Measurements from ENCODE around the gene MRPL49. TPM values are rescaled to one million over a fixed set of nuclear protein-coding genes. Genes with fewer than 3 reads are reported as not detected.
"Not testable (repeated sequence)": the region's sequence is repeated elsewhere in the genome, so short reads cannot be mapped to it uniquely, and the experiment has no call there.

The MRPL49 gene
- total RNA-seq, 6 experiments from 2014 or later = 53.2 to 59.7 (median 56.9) TPM

DNA sequence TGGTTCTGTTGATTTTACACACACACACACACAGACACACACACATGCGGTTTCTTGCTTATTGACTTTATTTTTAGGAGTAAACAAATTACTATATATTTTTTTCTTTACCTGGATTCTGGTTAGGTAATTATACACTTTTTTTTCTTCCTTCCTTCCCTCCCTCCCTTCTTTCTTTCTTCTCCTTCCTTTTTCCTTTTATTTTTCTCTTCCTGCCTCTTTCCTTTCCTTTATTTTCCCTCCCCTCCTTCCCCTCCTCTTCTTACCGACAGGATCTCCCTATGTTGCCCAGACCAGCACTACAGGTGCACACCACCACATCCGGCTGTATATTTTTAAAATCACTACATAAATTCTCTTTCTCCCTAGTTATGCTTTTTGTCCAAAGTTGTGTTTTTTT lies 44.8 kb downstream of the MRPL49 start:
- Mint-ChIP-seq H3K4me3 (no peak overlapping the region), H3K36me3 (ENCODE audit: low read depth) (no peaks in the 10 kb centered on the region), H3K27me3 (ENCODE audit: insufficient read depth) (peaks cover 7% of the 10 kb centered on the region), H3K27ac (no peak overlapping the region), H3K9me3 (no peaks in the 10 kb centered on the region), H3K4me1 (ENCODE audit: low read depth) (peaks cover 21% of the 10 kb centered on the region)
- TF ChIP-seq, protein P1, sequence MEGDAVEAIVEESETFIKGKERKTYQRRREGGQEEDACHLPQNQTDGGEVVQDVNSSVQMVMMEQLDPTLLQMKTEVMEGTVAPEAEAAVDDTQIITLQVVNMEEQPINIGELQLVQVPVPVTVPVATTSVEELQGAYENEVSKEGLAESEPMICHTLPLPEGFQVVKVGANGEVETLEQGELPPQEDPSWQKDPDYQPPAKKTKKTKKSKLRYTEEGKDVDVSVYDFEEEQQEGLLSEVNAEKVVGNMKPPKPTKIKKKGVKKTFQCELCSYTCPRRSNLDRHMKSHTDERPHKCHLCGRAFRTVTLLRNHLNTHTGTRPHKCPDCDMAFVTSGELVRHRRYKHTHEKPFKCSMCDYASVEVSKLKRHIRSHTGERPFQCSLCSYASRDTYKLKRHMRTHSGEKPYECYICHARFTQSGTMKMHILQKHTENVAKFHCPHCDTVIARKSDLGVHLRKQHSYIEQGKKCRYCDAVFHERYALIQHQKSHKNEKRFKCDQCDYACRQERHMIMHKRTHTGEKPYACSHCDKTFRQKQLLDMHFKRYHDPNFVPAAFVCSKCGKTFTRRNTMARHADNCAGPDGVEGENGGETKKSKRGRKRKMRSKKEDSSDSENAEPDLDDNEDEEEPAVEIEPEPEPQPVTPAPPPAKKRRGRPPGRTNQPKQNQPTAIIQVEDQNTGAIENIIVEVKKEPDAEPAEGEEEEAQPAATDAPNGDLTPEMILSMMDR (IDR thresholded peaks at IDR 0.05) = no peak
- DNase-seq = no peak

DNA sequence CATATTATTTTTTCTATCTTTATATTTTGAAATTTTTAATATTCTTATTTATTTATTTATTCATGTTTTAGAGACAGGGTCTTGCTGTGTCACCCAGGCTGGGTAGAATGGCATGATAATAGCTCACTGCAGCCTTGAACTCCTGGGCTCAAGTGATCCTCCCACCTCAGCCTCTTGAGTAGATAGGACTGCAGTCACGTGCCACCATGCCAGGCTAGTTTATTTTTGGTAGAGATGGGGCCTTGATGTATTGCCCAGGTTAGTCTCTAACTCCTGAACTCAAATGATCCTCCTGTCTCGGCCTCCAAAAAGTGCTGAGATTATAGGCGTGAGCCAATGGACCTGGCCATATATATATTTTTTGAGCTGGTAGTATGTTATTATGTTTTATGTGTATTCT lies 45.5 kb downstream of the MRPL49 start:
- H3K4me1 Mint-ChIP-seq (ENCODE audit: low read depth) = peaks cover 21% of the 10 kb centered on the region
- no peaks in the 10 kb centered on the region for H3K36me3 Mint-ChIP-seq (ENCODE audit: low read depth)
- no peaks in the 10 kb centered on the region for H3K9me3 Mint-ChIP-seq
- no peak overlapping the region for H3K4me3 Mint-ChIP-seq
- TF ChIP-seq, protein P1 (IDR thresholded peaks at IDR 0.05) = no peak
- peaks cover 7% of the 10 kb centered on the region for H3K27me3 Mint-ChIP-seq (ENCODE audit: insufficient read depth)
- no peak overlapping the region for H3K27ac Mint-ChIP-seq
- no peak for DNase-seq

DNA sequence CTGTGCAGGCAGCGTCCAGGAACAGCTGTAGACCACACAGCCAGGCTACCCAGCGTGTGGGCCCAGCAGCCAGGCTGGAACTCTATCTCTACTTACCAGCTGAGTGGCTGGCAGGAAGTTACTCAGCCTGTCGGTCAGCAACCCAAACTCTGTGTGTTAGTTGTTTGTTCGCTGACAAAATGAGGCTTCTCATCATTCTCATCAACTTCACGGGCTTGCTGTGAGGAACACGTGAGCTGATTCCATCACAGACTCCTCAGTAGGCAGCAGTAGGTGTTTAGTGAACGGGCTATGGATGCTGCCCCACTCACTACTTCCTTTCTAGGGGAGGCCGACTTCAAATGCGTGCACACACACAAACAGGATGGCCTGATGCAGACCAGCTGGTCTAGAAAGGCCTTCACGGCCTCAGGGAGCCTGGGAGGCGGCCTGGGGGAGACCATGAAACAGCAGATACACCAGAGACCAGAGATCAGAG lies 47.1 kb downstream of the MRPL49 start:
- Mint-ChIP-seq H3K4me1 (ENCODE audit: low read depth) (peaks cover 26% of the 10 kb centered on the region), H3K27ac (peak overlapping the region; percentile 39), H3K36me3 (ENCODE audit: low read depth) (no peaks in the 10 kb centered on the region), H3K4me3 (no peak overlapping the region), H3K27me3 (ENCODE audit: insufficient read depth) (peaks cover 7% of the 10 kb centered on the region), H3K9me3 (no peaks in the 10 kb centered on the region)
- TF ChIP-seq, protein P1 (IDR thresholded peaks at IDR 0.05) = no peak
- no peak for DNase-seq

DNA sequence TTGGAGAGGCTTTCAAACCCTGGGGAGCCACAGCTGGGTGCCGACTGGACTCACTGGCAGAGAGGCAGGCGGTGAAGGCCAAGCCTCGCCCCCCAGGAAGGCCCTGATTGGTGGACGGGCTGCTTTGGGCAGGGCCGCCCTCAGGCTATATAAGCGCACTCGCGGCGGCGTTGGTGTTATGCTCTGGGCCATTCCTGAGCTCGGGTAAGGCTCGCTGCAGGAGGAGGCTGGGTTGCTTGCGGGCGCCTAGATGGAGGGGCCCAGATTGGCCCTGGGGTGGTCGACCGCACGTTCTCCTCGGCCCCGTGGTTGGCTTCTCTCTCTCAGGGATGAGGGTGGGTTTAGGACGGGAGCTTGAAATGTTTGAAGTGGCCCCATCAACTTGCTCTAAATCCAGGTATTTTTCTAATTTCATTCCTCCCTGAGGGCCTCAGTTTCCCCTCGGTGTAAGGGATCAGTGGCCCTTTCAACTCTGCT lies 48.0 kb downstream of the MRPL49 start, which contains the start of gene SPDYC:
Gene SPDYC (plus strand): TSS at position 176 of the 477 bp plus-strand sequence. CDS start 1,125 bp downstream, outside the sequence.
- no peak for DNase-seq
- Mint-ChIP-seq H3K36me3 (ENCODE audit: low read depth) (no peaks in the 10 kb centered on the region), H3K9me3 (no peaks in the 10 kb centered on the region), H3K27ac (peak within 1 kb of the TSS; percentile 39), H3K4me3 (no peak within 1 kb of the TSS), H3K27me3 (ENCODE audit: insufficient read depth) (peaks cover 5% of the 10 kb centered on the region), H3K4me1 (ENCODE audit: low read depth) (peaks cover 33% of the 10 kb centered on the region)
- TF ChIP-seq, protein P1 (IDR thresholded peaks at IDR 0.05) = no peak

DNA sequence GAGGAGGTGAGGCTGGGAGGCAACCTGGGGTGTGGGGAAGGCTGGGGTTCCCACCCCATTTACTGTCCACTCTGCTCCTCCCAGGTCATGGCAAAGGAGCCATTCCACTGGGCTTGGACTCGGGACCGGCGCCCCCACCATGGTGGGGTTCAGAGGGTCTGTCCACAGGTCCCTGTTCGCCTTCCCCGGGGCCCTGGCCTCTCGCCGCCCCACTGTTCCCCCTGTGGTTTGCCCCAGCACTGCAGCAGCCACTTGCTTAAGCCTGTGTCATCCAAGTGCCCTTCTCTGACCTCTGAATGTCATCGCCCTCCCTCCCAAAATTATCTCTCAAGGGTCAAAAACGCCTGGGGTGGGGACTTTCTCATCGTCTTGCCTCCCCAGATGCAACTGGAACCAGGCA lies 50.5 kb downstream of the MRPL49 start:
- no peaks in the 10 kb centered on the region; the same call in 1 of the 2 replicates for H3K27me3 Mint-ChIP-seq (ENCODE audit: insufficient read depth)
- H3K27ac Mint-ChIP-seq = no peak overlapping the region
- H3K4me3 Mint-ChIP-seq = no peak overlapping the region

DNA sequence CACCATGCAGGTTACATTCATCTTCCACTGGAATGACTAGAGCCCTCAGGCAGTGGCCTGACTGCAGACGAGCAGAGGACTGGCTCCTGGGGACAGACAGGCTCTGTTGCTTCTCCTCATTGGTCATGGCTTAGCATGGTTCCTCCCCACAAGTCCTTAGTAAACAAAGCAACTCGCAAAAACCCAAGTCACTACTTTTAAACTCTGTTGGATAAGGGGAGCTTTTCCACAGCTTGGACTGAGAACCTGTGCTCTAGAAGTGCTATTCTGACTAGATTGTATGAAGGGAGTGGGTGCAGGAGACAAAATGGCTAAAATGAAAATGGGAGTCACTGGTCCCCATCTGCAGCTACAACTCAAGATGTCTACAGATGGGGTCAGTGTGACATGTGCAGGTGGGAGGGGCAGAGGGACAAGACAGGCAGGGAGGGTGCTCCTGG lies 52.5 kb downstream of the MRPL49 start:
- not testable (repeated sequence) for H3K9me3 Mint-ChIP-seq; H3K27me3 Mint-ChIP-seq (ENCODE audit: insufficient read depth); H3K36me3 Mint-ChIP-seq (ENCODE audit: low read depth); H3K4me3 Mint-ChIP-seq
- H3K27ac Mint-ChIP-seq = peak overlapping the region; percentile 61; the same call in 1 of the 2 replicates
- DNase-seq = peak; percentile 74
- peaks cover 13% of the 10 kb centered on the region for H3K4me1 Mint-ChIP-seq (ENCODE audit: low read depth)

More for the DNA sequence above, 50.5 kb downstream of the MRPL49 start:
- TF ChIP-seq, protein P1 (IDR thresholded peaks at IDR 0.05) = no peak
- peaks cover 27% of the 10 kb centered on the region for H3K4me1 Mint-ChIP-seq (ENCODE audit: low read depth)
- no peaks in the 10 kb centered on the region for H3K36me3 Mint-ChIP-seq (ENCODE audit: low read depth)
- no peaks in the 10 kb centered on the region for H3K9me3 Mint-ChIP-seq
- no peak for DNase-seq

Small RNA genes within 50 kb of the gene (microRNA-seq; reads per million reads assigned to microRNA genes)
- not detected for gene MIR6751

Other genes starting within 250 kb of the MRPL49 start
- gene EHD1, start 243.7 kb upstream of the MRPL49 start, total RNA-seq (2021; fragmentation: NEBNext Ultra II Directional; extraction: Animal tissue kit (Norgen Biotek cat#: 25700)) = 100 to 1,000 TPM; 189 to 227 (median 197) TPM
- gene ATG2A, start 205.1 kb upstream of the MRPL49 start, total RNA-seq (2021; fragmentation: NEBNext Ultra II Directional; extraction: Animal tissue kit (Norgen Biotek cat#: 25700)) = 10 to 100 TPM; 19.0 to 21.7 (median 20.0) TPM
- gene PPP2R5B, start 197.6 kb upstream of the MRPL49 start, total RNA-seq (2021; fragmentation: NEBNext Ultra II Directional; extraction: Animal tissue kit (Norgen Biotek cat#: 25700)) = 10 to 100 TPM; 16.2 to 28.1 (median 19.6) TPM
- gene GPHA2, start 186.4 kb upstream of the MRPL49 start, total RNA-seq (2021; fragmentation: NEBNext Ultra II Directional; extraction: Animal tissue kit (Norgen Biotek cat#: 25700)) = not detected
- gene MAJIN, start 150.2 kb upstream of the MRPL49 start, total RNA-seq (2021; fragmentation: NEBNext Ultra II Directional; extraction: Animal tissue kit (Norgen Biotek cat#: 25700)) = not detected
- gene BATF2, start 125.3 kb upstream of the MRPL49 start, total RNA-seq (2021; fragmentation: NEBNext Ultra II Directional; extraction: Animal tissue kit (Norgen Biotek cat#: 25700)) = under 1 TPM; 0.22 to 0.45 (median 0.36) TPM
- 10 to 100 TPM; 76.9 to 92.1 (median 87.2) TPM for gene ARL2, start 108.2 kb upstream of the MRPL49 start, total RNA-seq (2021; fragmentation: NEBNext Ultra II Directional; extraction: Animal tissue kit (Norgen Biotek cat#: 25700))
- 10 to 100 TPM; 18.7 to 26.6 (median 25.0) TPM for gene SNX15, start 94.9 kb upstream of the MRPL49 start, total RNA-seq (2021; fragmentation: NEBNext Ultra II Directional; extraction: Animal tissue kit (Norgen Biotek cat#: 25700))
- gene SAC3D1, start 81.1 kb upstream of the MRPL49 start, total RNA-seq (2021; fragmentation: NEBNext Ultra II Directional; extraction: Animal tissue kit (Norgen Biotek cat#: 25700)) = 10 to 100 TPM; 15.3 to 21.5 (median 18.0) TPM
- not detected for gene NAALADL1, start 63.8 kb upstream of the MRPL49 start, total RNA-seq (2021; fragmentation: NEBNext Ultra II Directional; extraction: Animal tissue kit (Norgen Biotek cat#: 25700))
- gene CDCA5, start 38.3 kb upstream of the MRPL49 start, total RNA-seq (2021; fragmentation: NEBNext Ultra II Directional; extraction: Animal tissue kit (Norgen Biotek cat#: 25700)) = 10 to 100 TPM; 14.3 to 28.3 (median 26.6) TPM
- 10 to 100 TPM; 41.0 to 56.6 (median 53.6) TPM for gene ZFPL1, start 38.1 kb upstream of the MRPL49 start, total RNA-seq (2021; fragmentation: NEBNext Ultra II Directional; extraction: Animal tissue kit (Norgen Biotek cat#: 25700))
- 10 to 100 TPM; 61.2 to 90.1 (median 79.4) TPM for gene VPS51, start 26.1 kb upstream of the MRPL49 start, total RNA-seq (2021; fragmentation: NEBNext Ultra II Directional; extraction: Animal tissue kit (Norgen Biotek cat#: 25700))
- 1 to 10 TPM; 3.8 to 6.4 (median 4.9) TPM for gene TM7SF2, start 10.4 kb upstream of the MRPL49 start, total RNA-seq (2021; fragmentation: NEBNext Ultra II Directional; extraction: Animal tissue kit (Norgen Biotek cat#: 25700))
- 10 to 100 TPM in 4 of 6 experiments, 1 to 10 TPM in 2; 9.3 to 13.6 (median 11.1) TPM for gene ZNHIT2, start 4.6 kb upstream of the MRPL49 start, total RNA-seq (2021; fragmentation: NEBNext Ultra II Directional; extraction: Animal tissue kit (Norgen Biotek cat#: 25700))
- 100 to 1,000 TPM; 631 to 750 (median 715) TPM for gene FAU, start 187 bp upstream of the MRPL49 start, total RNA-seq (2021; fragmentation: NEBNext Ultra II Directional; extraction: Animal tissue kit (Norgen Biotek cat#: 25700))
- gene SYVN1, start 12.2 kb downstream of the MRPL49 start, total RNA-seq (2021; fragmentation: NEBNext Ultra II Directional; extraction: Animal tissue kit (Norgen Biotek cat#: 25700)) = 10 to 100 TPM; 39.9 to 46.9 (median 42.9) TPM
- gene SPDYC, start 47.9 kb downstream of the MRPL49 start, total RNA-seq (2021; fragmentation: NEBNext Ultra II Directional; extraction: Animal tissue kit (Norgen Biotek cat#: 25700)) = not detected
- gene CAPN1, start 59.6 kb downstream of the MRPL49 start, total RNA-seq (2021; fragmentation: NEBNext Ultra II Directional; extraction: Animal tissue kit (Norgen Biotek cat#: 25700)) = 100 to 1,000 TPM; 203 to 271 (median 231) TPM
- 10 to 100 TPM in 5 of 6 experiments, 1 to 10 TPM in 1; 8.6 to 18.3 (median 15.3) TPM for gene POLA2, start 139.6 kb downstream of the MRPL49 start, total RNA-seq (2021; fragmentation: NEBNext Ultra II Directional; extraction: Animal tissue kit (Norgen Biotek cat#: 25700))
- 10 to 100 TPM; 19.0 to 35.3 (median 22.6) TPM for gene CDC42EP2, start 192.5 kb downstream of the MRPL49 start, total RNA-seq (2021; fragmentation: NEBNext Ultra II Directional; extraction: Animal tissue kit (Norgen Biotek cat#: 25700))
- gene DPF2, start 211.5 kb downstream of the MRPL49 start, total RNA-seq (2021; fragmentation: NEBNext Ultra II Directional; extraction: Animal tissue kit (Norgen Biotek cat#: 25700)) = 10 to 100 TPM; 55.4 to 64.3 (median 61.7) TPM
- gene TIGD3, start 232.4 kb downstream of the MRPL49 start, total RNA-seq (2021; fragmentation: NEBNext Ultra II Directional; extraction: Animal tissue kit (Norgen Biotek cat#: 25700)) = under 1 TPM in 2 of 6 experiments, not detected in 4; 0.12 to 0.13 TPM

Measured in HFFc6 (cell line).